ENCODE measurements around the gene RAP1A. TPM values are rescaled to one million over a fixed set of nuclear protein-coding genes. Genes with fewer than 3 reads are reported as not detected.

Gene RAP1A
- polyA plus RNA-seq, 1 experiment = 20.5 TPM

GRCh38 chr1:111592389-111593361 is 26.9 kb upstream of the RAP1A start:
- Histone ChIP-seq H3K27me3 (ENCODE audit: control insufficient read depth, insufficient read depth, low read length) (no peaks in the 10 kb centered on the region), H3K4me3 (ENCODE audit: low read depth, low read length) (no peak overlapping the region), H3K36me3 (ENCODE audit: control insufficient read depth, insufficient read depth, low read length) (no peaks in the 10 kb centered on the region)
- DNase-seq (ENCODE audit: low read depth) = peak; percentile 71
- CTCF ChIA-PET = interaction anchor here (1.0 to 1.8 kb wide), 4 partner anchors 11 to 85 kb away, joined by 4 to 9 read pairs (median 5); no protein-coding TSS in a partner anchor
- TF ChIP-seq CTCF (IDR thresholded peaks at IDR 0.05; ENCODE audit: insufficient read depth, low read depth, low read length) = no peak
- POLR2A ChIA-PET = interaction anchor here (0.6 kb wide), 1 partner anchor 1720 kb away, joined by 7 read pairs; no protein-coding TSS in a partner anchor

- Histone ChIP-seq H3K36me3 (ENCODE audit: control insufficient read depth, insufficient read depth, low read length) (no peaks in the 10 kb centered on the region), H3K4me3 (ENCODE audit: low read depth, low read length) (no peak overlapping the region), H3K27me3 (ENCODE audit: control insufficient read depth, insufficient read depth, low read length) (no peaks in the 10 kb centered on the region)
- CTCF ChIA-PET = interaction anchor here (1.0 to 1.8 kb wide), 5 partner anchors 10 to 112 kb away, joined by 4 to 9 read pairs (median 4); no protein-coding TSS in a partner anchor
- POLR2A ChIA-PET = interaction anchor here (0.6 kb wide), 1 partner anchor 1721 kb away, joined by 7 read pairs; no protein-coding TSS in a partner anchor
- DNase-seq (ENCODE audit: low read depth) = no peak
- no peak for TF ChIP-seq CTCF (IDR thresholded peaks at IDR 0.05; ENCODE audit: insufficient read depth, low read depth, low read length)
These were observed 25.9 kb upstream of the RAP1A start for GRCh38 chr1:111593403-111594305.

- POLR2A ChIA-PET = no interaction called here
- TF ChIP-seq CTCF (IDR thresholded peaks at IDR 0.05; ENCODE audit: insufficient read depth, low read depth, low read length) = no peak
- Histone ChIP-seq H3K4me3 (ENCODE audit: low read depth, low read length) (no peak overlapping the region), H3K27me3 (ENCODE audit: control insufficient read depth, insufficient read depth, low read length) (no peaks in the 10 kb centered on the region), H3K36me3 (ENCODE audit: control insufficient read depth, insufficient read depth, low read length) (no peaks in the 10 kb centered on the region)
- DNase-seq (ENCODE audit: low read depth) = no peak
- CTCF ChIA-PET = interaction anchor here (1.8 kb wide), 2 partner anchors 17 to 112 kb away, joined by 4 read pairs; no protein-coding TSS in a partner anchor
These were observed 25.3 kb upstream of the RAP1A start for GRCh38 chr1:111594306-111594693.

- Histone ChIP-seq H3K4me3 (ENCODE audit: low read depth, low read length) (no peak overlapping the region), H3K36me3 (ENCODE audit: control insufficient read depth, insufficient read depth, low read length) (no peaks in the 10 kb centered on the region), H3K27me3 (ENCODE audit: control insufficient read depth, insufficient read depth, low read length) (no peaks in the 10 kb centered on the region)
- TF ChIP-seq CTCF (IDR thresholded peaks at IDR 0.05; ENCODE audit: insufficient read depth, low read depth, low read length) = no peak
- DNase-seq (ENCODE audit: low read depth) = no peak
- ChIA-PET CTCF (no interaction called here), POLR2A (no interaction called here)
These were observed 23.8 kb upstream of the RAP1A start for GRCh38 chr1:111595807-111596206.

All from BJ (cell line).